Caco-2 (cell line): ENCODE measurements around the gene FAM241A. TPM values are rescaled to one million over a fixed set of nuclear protein-coding genes. Genes with fewer than 3 reads are reported as not detected.

ENCODE experiments used
- BruUV-seq: library from RNA; stranded (reverse); fragments of 400-500 nt; replicated peaks from 2 replicates; lab custom pipeline; 2021; lab: Mats Ljungman, UMichigan
- CTCF ChIA-PET: fragments of 300-600 bp; sonication (Branson Sonifier 250); formaldehyde crosslinking; loops from one replicate; lab custom pipeline; 2022; ENCODE audit warnings: antibody characterized with exemption; lab: Charles Lee
- POLR2A ChIA-PET: fragments of 300-600 bp; sonication (Branson Sonifier 250); formaldehyde crosslinking; loops from one replicate; lab custom pipeline; 2022; ENCODE audit warnings: antibody characterized with exemption; lab: Charles Lee
- DNase-seq, 2 experiments: peaks; one replicate each; pipeline versions ENCODE4 v3.0.0 to v3.0.0-alpha.2; 2020 to 2022
- H3K27me3 ChIP-seq: replicated peaks from 2 replicates; pipeline ENCODE4 v1.6.0; 2011; ENCODE audit warnings: low read length; ENCODE audit not compliant: control insufficient read depth, insufficient read depth
- H3K36me3 ChIP-seq: 2 replicates; pipeline ENCODE4 v1.5.1; 2011; ENCODE audit warnings: low read length; ENCODE audit not compliant: control insufficient read depth, insufficient read depth
- H3K4me1 ChIP-seq: fragments of 250-450 bp; sonication (Bioruptor Pico); 2 replicates; pipeline ENCODE4 v1.5.1; 2020; ENCODE audit warnings: mild to moderate bottlenecking
- H3K4me3 ChIP-seq: 2 replicates; pipeline ENCODE4 v1.5.1; 2011; ENCODE audit warnings: low read depth, mild to moderate bottlenecking, control low read depth, low read length
- H3K9me3 ChIP-seq: fragments of 250-450 bp; sonication (Bioruptor Pico); 2 replicates; pipeline ENCODE4 v1.5.1; 2020; ENCODE audit warnings: mild to moderate bottlenecking, moderate library complexity
- H3K27ac Mint-ChIP-seq: one replicate; pipeline ENCODE4 v1.8.0; 2022; ENCODE audit warnings: mixed read lengths; ENCODE audit not compliant: unreplicated experiment
- H3K27me3 Mint-ChIP-seq: one replicate; pipeline ENCODE4 v1.8.0; 2022; ENCODE audit warnings: mixed read lengths; ENCODE audit not compliant: insufficient read depth, unreplicated experiment
- H3K36me3 Mint-ChIP-seq: one replicate; pipeline ENCODE4 v1.8.0; 2022; ENCODE audit warnings: mild to moderate bottlenecking, mixed read lengths; ENCODE audit not compliant: insufficient read depth, unreplicated experiment
- H3K4me1 Mint-ChIP-seq: one replicate; pipeline ENCODE4 v1.8.0; 2022; ENCODE audit warnings: low read depth, mixed read lengths; ENCODE audit not compliant: unreplicated experiment
- H3K4me3 Mint-ChIP-seq: one replicate; pipeline ENCODE4 v1.8.0; 2022; ENCODE audit warnings: mild to moderate bottlenecking, moderate library complexity, mixed read lengths; ENCODE audit not compliant: unreplicated experiment
- H3K9me3 Mint-ChIP-seq: one replicate; pipeline ENCODE4 v1.8.0; 2022; ENCODE audit warnings: mixed read lengths; ENCODE audit not compliant: unreplicated experiment
- CTCF ChIP-seq, 2 experiments: fragments of 200-600 bp in 1 of 2; IDR thresholded peaks; 1 replicate in 1 of 2; 2 replicates in 1 of 2; pipeline versions ENCODE4 v1.5.1 to v1.8.0; 2011 to 2022; ENCODE audit warnings: antibody characterized with exemption in 1 of 2, control low read depth in 1 of 2, inconsistent platforms in 1 of 2, low read depth in 1 of 2, low read length in 1 of 2, mild to moderate bottlenecking in 1 of 2, moderate library complexity in 1 of 2; ENCODE audit not compliant: insufficient read depth in 1 of 2, severe bottlenecking in 1 of 2, unreplicated experiment in 1 of 2
- intact Hi-C: fragments of 100-400 bp; cut with micrococcal nuclease; formaldehyde crosslinking; loops from one replicate; pipeline ENCODE4 v1.10.0; 2022; ENCODE audit not compliant: unreplicated experiment
- total RNA-seq: library from RNA; stranded (reverse); gene quantifications from 2 replicates; pipeline ENCODE4 v1.2.3, GENCODE V29; 2022

Gene FAM241A
- total RNA-seq, 1 experiment from 2014 or later = 1.0 TPM

- Histone ChIP-seq H3K4me3 (no peak overlapping the region), H3K27me3 (no peaks in the 10 kb centered on the region), H3K9me3 (no peaks in the 10 kb centered on the region), H3K36me3 (no peaks in the 10 kb centered on the region), H3K4me1 (no peaks in the 10 kb centered on the region)
- Mint-ChIP-seq H3K9me3 (no peaks in the 10 kb centered on the region), H3K4me3 (no peak overlapping the region), H3K4me1 (no peaks in the 10 kb centered on the region), H3K27me3 (no peaks in the 10 kb centered on the region), H3K27ac (no peak overlapping the region), H3K36me3 (no peaks in the 10 kb centered on the region)
- POLR2A ChIA-PET = no interaction called here
- CTCF ChIA-PET = no interaction called here
- no peak for TF ChIP-seq CTCF (IDR thresholded peaks at IDR 0.05; ENCODE audit: insufficient read depth in 1 of 2, low read depth in 1 of 2, low read length in 1 of 2, severe bottlenecking in 1 of 2, unreplicated experiment in 1 of 2)
- BruUV-seq = no TSS peak
- intact Hi-C loops = no loop called here
- no peak for DNase-seq
Measured at GRCh38 chr4:112172180-112172579, 26.9 kb downstream of the FAM241A start.

- Histone ChIP-seq H3K9me3 (no peaks in the 10 kb centered on the region), H3K4me3 (no peak overlapping the region), H3K27me3 (no peaks in the 10 kb centered on the region), H3K36me3 (no peaks in the 10 kb centered on the region), H3K4me1 (no peaks in the 10 kb centered on the region)
- CTCF ChIA-PET = no interaction called here
- Mint-ChIP-seq H3K9me3 (no peaks in the 10 kb centered on the region), H3K27me3 (no peaks in the 10 kb centered on the region), H3K4me1 (no peaks in the 10 kb centered on the region), H3K27ac (no peak overlapping the region), H3K36me3 (no peaks in the 10 kb centered on the region), H3K4me3 (no peak overlapping the region)
- no peak for TF ChIP-seq CTCF (IDR thresholded peaks at IDR 0.05; ENCODE audit: insufficient read depth in 1 of 2, low read depth in 1 of 2, low read length in 1 of 2, severe bottlenecking in 1 of 2, unreplicated experiment in 1 of 2)
- no TSS peak for BruUV-seq
- DNase-seq = no peak
- POLR2A ChIA-PET = no interaction called here
- intact Hi-C loops = no loop called here
Measured at GRCh38 chr4:112173593-112174558, 28.6 kb downstream of the FAM241A start.

- Mint-ChIP-seq H3K9me3 (no peaks in the 10 kb centered on the region), H3K27ac (no peak overlapping the region), H3K27me3 (no peaks in the 10 kb centered on the region), H3K4me1 (no peaks in the 10 kb centered on the region), H3K36me3 (no peaks in the 10 kb centered on the region), H3K4me3 (no peak overlapping the region)
- no peaks in the 10 kb centered on the region for H3K9me3 ChIP-seq
- POLR2A ChIA-PET = no interaction called here
- TF ChIP-seq CTCF (IDR thresholded peaks at IDR 0.05; ENCODE audit: insufficient read depth in 1 of 2, low read depth in 1 of 2, low read length in 1 of 2, severe bottlenecking in 1 of 2, unreplicated experiment in 1 of 2) = no peak
- no peaks in the 10 kb centered on the region for H3K4me1 ChIP-seq
- H3K27me3 ChIP-seq = no peaks in the 10 kb centered on the region
- BruUV-seq = no TSS peak
- no peak for DNase-seq
- H3K36me3 ChIP-seq = no peaks in the 10 kb centered on the region
- no peak overlapping the region for H3K4me3 ChIP-seq
- intact Hi-C loops = no loop called here
- CTCF ChIA-PET = no interaction called here
Measured at GRCh38 chr4:112175840-112176239, 30.6 kb downstream of the FAM241A start.
